B cell (primary cell): ENCODE results near the gene WDR18. TPM values are rescaled to one million over a fixed set of nuclear protein-coding genes. Genes with fewer than 3 reads are reported as not detected.
A peak's percentile ranks its signal among the peaks of the same experiment; 100 is the strongest.

Source experiments
- ATAC-seq: fragments of 200-7000 bp; cut with Tn5 transposase; one replicate; pipeline ENCODE4 v1.10.0; 2021; ENCODE audit warnings: low read depth, mild to moderate bottlenecking, moderate number of reproducible peaks, moderate library complexity
- CTCF ChIA-PET: fragments of 350-600 bp; sonication (Branson Sonifier 250); formaldehyde crosslinking; loops from one replicate; lab custom pipeline; 2021; ENCODE audit warnings: antibody characterized with exemption, inconsistent platforms; lab: Charles Lee
- POLR2A ChIA-PET: fragments of 350-600 bp; sonication (Branson Sonifier 250); formaldehyde crosslinking; loops from one replicate; lab custom pipeline; 2021; ENCODE audit warnings: antibody characterized with exemption; lab: Charles Lee
- DNase-seq: peaks from one replicate; pipeline ENCODE4 v3.0.0; 2013
- H2AFZ ChIP-seq: 2 replicates; pipeline ENCODE4 v1.6.1; 2012; ENCODE audit warnings: mild to moderate bottlenecking, low read depth, low read length; ENCODE audit not compliant: insufficient read depth, poor library complexity, severe bottlenecking
- H3K27ac ChIP-seq, 2 donors: 1 replicate in 1 of 2; 2 replicates in 1 of 2; pipeline ENCODE4 v1.5.1; 2012 to 2013; ENCODE audit warnings: low read length in 2 of 2, mild to moderate bottlenecking in 2 of 2, moderate library complexity in 1 of 2
- H3K27me3 ChIP-seq, 4 experiments: fragments of 200-600 bp in 1 of 4; sonication (generic) in 1 of 4; replicated peaks in 1 of 4; 1 replicate in 2 of 4; 2 replicates in 2 of 4; pipeline versions ENCODE4 v1.6.1 to v1.7.0; 2013 to 2016; ENCODE audit warnings: low read length in 3 of 4, mild to moderate bottlenecking in 2 of 4, mixed read lengths in 1 of 4, moderate library complexity in 1 of 4; ENCODE audit not compliant: insufficient read depth in 4 of 4, control insufficient read depth in 3 of 4; ENCODE audit errors: control extremely low read depth in 1 of 4
- H3K36me3 ChIP-seq, 2 experiments: replicated peaks in 1 of 2; 1 replicate in 1 of 2; 2 replicates in 1 of 2; pipeline versions ENCODE4 v1.6.1 to v1.7.1; 2013; ENCODE audit warnings: low read length in 1 of 2; ENCODE audit not compliant: insufficient read depth in 2 of 2, control insufficient read depth in 1 of 2; ENCODE audit errors: control extremely low read depth in 1 of 2, extremely low read depth in 1 of 2
- H3K4me1 ChIP-seq, 2 donors: fragments of 200-600 bp in 1 of 2; sonication (generic) in 1 of 2; 1 replicate in 1 of 2; 2 replicates in 1 of 2; pipeline versions ENCODE4 v1.5.1 to v1.6.1; 2013 to 2017; ENCODE audit warnings: low read length in 2 of 2; ENCODE audit not compliant: control insufficient read depth in 2 of 2, insufficient read depth in 2 of 2
- H3K4me2 ChIP-seq: replicated peaks from 2 replicates; pipeline ENCODE3; 2012; ENCODE audit warnings: mild to moderate bottlenecking, low read depth, low read length; ENCODE audit not compliant: poor library complexity, severe bottlenecking
- H3K4me3 ChIP-seq, 5 experiments: fragments of 200-600 bp in 1 of 5; sonication (generic) in 1 of 5; 1 replicate in 3 of 5; 2 replicates in 2 of 5; pipeline versions ENCODE4 v1.5.1 to v1.7.0; 2011 to 2016; ENCODE audit warnings: low read length in 4 of 5, mild to moderate bottlenecking in 4 of 5, low read depth in 2 of 5, control low read depth in 1 of 5, moderate library complexity in 1 of 5; ENCODE audit not compliant: insufficient read depth in 1 of 5; ENCODE audit errors: control extremely low read depth in 1 of 5, extremely low read depth in 1 of 5
- H3K79me2 ChIP-seq: fragments of 200-600 bp; sonication (generic); one replicate; pipeline ENCODE4 v1.6.0; 2016; ENCODE audit warnings: low read length; ENCODE audit not compliant: control insufficient read depth, insufficient read depth
- H3K9ac ChIP-seq: fragments of 200-600 bp; sonication (generic); 2 replicates; pipeline ENCODE4 v1.6.1; 2017; ENCODE audit warnings: mild to moderate bottlenecking, low read length, moderate library complexity
- H3K9me3 ChIP-seq, 3 donors: one replicate each; pipeline versions ENCODE4 v1.6.1 to v1.7.1; 2013; ENCODE audit warnings: low read length in 2 of 3; ENCODE audit not compliant: control insufficient read depth in 2 of 3, insufficient read depth in 1 of 3; ENCODE audit errors: control extremely low read depth in 1 of 3
- H4K20me1 ChIP-seq: 2 replicates; pipeline ENCODE4 v1.6.0; 2012; ENCODE audit warnings: mild to moderate bottlenecking, low read length; ENCODE audit not compliant: insufficient read depth, control insufficient read depth, poor library complexity, severe bottlenecking
- H3K27ac Mint-ChIP-seq: one replicate; pipeline ENCODE4 v1.8.0; 2021; ENCODE audit warnings: mixed read lengths
- H3K27me3 Mint-ChIP-seq: one replicate; pipeline ENCODE4 v1.8.0; 2021; ENCODE audit warnings: mixed read lengths
- H3K4me1 Mint-ChIP-seq: one replicate; pipeline ENCODE4 v1.8.0; 2021; ENCODE audit warnings: mixed read lengths
- H3K4me3 Mint-ChIP-seq: one replicate; pipeline ENCODE4 v1.8.0; 2021; ENCODE audit warnings: mixed read lengths
- H3K9me3 Mint-ChIP-seq: one replicate; pipeline ENCODE4 v1.8.0; 2022; ENCODE audit warnings: mixed read lengths; ENCODE audit not compliant: insufficient read depth
- EZH2 ChIP-seq: IDR thresholded peaks from 2 replicates; pipeline ENCODE4 v1.6.1; 2012; ENCODE audit warnings: borderline replicate concordance, low read depth, mild to moderate bottlenecking, moderate library complexity, low read length; ENCODE audit not compliant: insufficient read depth, poor library complexity, severe bottlenecking
- WGBS: methylation state at CpG from one replicate; pipeline ENCODE4 v1.1.5; 2013; ENCODE audit warnings: missing lambda C conversion rate; ENCODE audit not compliant: insufficient coverage; 5-methylcytosine and 5-hydroxymethylcytosine counted together
- intact Hi-C: fragments of 100-400 bp; cut with micrococcal nuclease; formaldehyde crosslinking; loops from one replicate; pipeline ENCODE4 v1.10.0; 2022
- polyA plus RNA-seq: library from polyadenylated mRNA; depleted of rRNA; stranded (reverse); fragments of >200 nt; gene quantifications from 2 replicates; pipeline ENCODE4 v1.2.3, GENCODE V29; 2012
- total RNA-seq, 2 donors: library from RNA; stranded (reverse); fragments of 120-200 nt in 1 of 2; gene quantifications; 1 replicate in 1 of 2; 2 replicates in 1 of 2; pipeline versions ENCODE4 v1.2.3 to v1.2.4, GENCODE V29; 2013 to 2022
- TF ChIP-seq, protein P1 (sequence below): fragments of 200-600 bp; IDR thresholded peaks from one replicate; pipeline ENCODE4 v1.8.0; 2022; ENCODE audit warnings: antibody characterized with exemption, mild to moderate bottlenecking

The WDR18 gene
- total and polyA plus RNA-seq, 2 donors (not counting 1 experiment from before 2014, with no cell fraction given), result 48.5 to 60.5 TPM

DNA sequence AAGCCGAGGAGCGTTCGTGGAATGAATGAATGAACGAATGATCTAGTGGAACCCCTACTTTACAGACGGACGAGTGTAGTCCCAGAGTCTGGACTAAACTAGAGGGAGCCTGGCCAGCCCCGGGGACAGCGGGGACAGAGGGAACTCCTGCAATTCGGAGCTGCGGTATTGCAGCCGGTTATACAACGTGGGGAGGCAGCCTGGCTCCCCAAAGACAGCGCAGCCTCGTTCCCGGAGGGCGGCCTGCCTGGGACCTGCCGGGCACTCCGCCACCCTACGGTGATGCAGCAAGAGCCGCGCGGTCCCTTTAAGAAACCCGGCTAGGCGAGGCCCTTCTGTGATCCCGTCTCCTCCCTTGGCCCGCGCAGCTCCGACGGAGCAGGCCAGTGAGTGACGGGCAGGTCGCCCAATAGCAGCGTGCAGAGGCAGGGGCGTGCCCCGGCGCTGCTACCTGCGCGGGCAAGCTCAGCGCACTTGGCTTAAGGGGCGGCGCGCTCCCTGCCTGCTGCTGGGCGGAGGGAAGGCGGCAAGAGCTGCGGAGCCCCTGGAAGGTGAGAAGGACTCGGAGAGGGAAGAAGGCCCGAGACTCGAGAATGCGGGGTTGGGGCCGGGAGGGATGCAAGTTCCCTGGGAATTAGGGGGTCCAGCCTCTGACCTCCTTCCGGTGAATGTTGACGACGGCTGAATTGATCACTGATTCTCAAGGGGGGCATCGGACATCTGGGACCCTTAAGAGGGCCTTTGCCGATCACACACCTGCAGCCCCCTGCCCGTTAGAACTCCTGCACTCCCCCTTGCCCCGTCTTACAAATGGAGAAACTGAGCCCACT, 55.7 kb downstream of the WDR18 start, which contains the start of gene ABCA7:
ABCA7 (plus strand) TSS at position 462 of the 830 bp plus-strand sequence. CDS start 1,255 bp downstream, outside the sequence.
- Histone ChIP-seq H3K79me2 (peaks cover 43% of the 10 kb centered on the region), H2AFZ (peak within 1 kb of the TSS; percentile 60), H3K4me2 (peak within 1 kb of the TSS; percentile 92), H3K4me3 (peak within 1 kb of the TSS; percentile 69 to 90 (median 75)), H3K36me3 (peaks cover 0 to 49% of the 10 kb centered on the region in 2 experiments), H3K4me1 (peaks cover 39 to 66% of the 10 kb centered on the region in 2 donors), H4K20me1 (peaks cover 60% of the 10 kb centered on the region), H3K9me3 (peaks cover 0 to 2% (median 0%) of the 10 kb centered on the region in 3 donors), H3K27ac (peak within 1 kb of the TSS; percentile 81 to 92), H3K9ac (peak within 1 kb of the TSS; percentile 85), H3K27me3 (no peaks in the 10 kb centered on the region)
- H3K4me1 Mint-ChIP-seq, result peaks cover 51% of the 10 kb centered on the region
- H3K27me3 Mint-ChIP-seq, result no peaks in the 10 kb centered on the region
- peak within 1 kb of the TSS; percentile 99 for H3K27ac Mint-ChIP-seq
- DNase-seq, result peak; percentile 98
- ChIA-PET CTCF (interaction anchor here (1.1 to 4.5 kb wide), 8 partner anchors 12 to 205 kb away, joined by 3 to 35 read pairs (median 6); partner anchors contain the start of genes ARHGAP45, CNN2, RNU6-2 and WDR18), POLR2A (interaction anchor here (0.5 to 6.8 kb wide), 18 partner anchors 12 to 986 kb away, joined by 3 to 91 read pairs (median 6); partner anchors contain the start of genes ARHGAP45, CNN2, GPX4 and RNU6-2)
- H3K4me3 Mint-ChIP-seq, result peak within 1 kb of the TSS; percentile 97
- TF ChIP-seq, protein P1, sequence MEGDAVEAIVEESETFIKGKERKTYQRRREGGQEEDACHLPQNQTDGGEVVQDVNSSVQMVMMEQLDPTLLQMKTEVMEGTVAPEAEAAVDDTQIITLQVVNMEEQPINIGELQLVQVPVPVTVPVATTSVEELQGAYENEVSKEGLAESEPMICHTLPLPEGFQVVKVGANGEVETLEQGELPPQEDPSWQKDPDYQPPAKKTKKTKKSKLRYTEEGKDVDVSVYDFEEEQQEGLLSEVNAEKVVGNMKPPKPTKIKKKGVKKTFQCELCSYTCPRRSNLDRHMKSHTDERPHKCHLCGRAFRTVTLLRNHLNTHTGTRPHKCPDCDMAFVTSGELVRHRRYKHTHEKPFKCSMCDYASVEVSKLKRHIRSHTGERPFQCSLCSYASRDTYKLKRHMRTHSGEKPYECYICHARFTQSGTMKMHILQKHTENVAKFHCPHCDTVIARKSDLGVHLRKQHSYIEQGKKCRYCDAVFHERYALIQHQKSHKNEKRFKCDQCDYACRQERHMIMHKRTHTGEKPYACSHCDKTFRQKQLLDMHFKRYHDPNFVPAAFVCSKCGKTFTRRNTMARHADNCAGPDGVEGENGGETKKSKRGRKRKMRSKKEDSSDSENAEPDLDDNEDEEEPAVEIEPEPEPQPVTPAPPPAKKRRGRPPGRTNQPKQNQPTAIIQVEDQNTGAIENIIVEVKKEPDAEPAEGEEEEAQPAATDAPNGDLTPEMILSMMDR, result no peak
- no peak for TF ChIP-seq EZH2
- intact Hi-C loops, result loop anchor here (1.0 to 2.0 kb wide), 5 partner anchors 19 to 63 kb away; partner anchors contain the start of genes GPX4, POLR2E, RNU6-2 and TMEM259
- peak; percentile 78 for ATAC-seq
- 1% methylated on average over 52 of the region's 56 CpGs for WGBS
- no peaks in the 10 kb centered on the region for H3K9me3 Mint-ChIP-seq
